H1 (cell line): Measurements from ENCODE around the gene FIG4. TPM values are rescaled to one million over a fixed set of nuclear protein-coding genes. Genes with fewer than 3 reads are reported as not detected.

ENCODE experiments used
- CTCF ChIA-PET: fragments of 300-600 bp; sonication (Branson Sonifier 250); formaldehyde crosslinking; loops from one replicate; lab custom pipeline; 2021; ENCODE audit not compliant: partially characterized antibody; lab: Charles Lee
- POLR2A ChIA-PET: fragments of 300-600 bp; sonication (Branson Sonifier 250); formaldehyde crosslinking; loops from one replicate; lab custom pipeline; 2021; ENCODE audit warnings: inconsistent platforms; ENCODE audit not compliant: partially characterized antibody; lab: Charles Lee
- DNase-seq, 2 experiments: peaks; one replicate each; pipeline versions ENCODE4 v3.0.0 to v3.0.0-alpha.2; 2010 to 2022; ENCODE audit warnings: low spot score in 2 of 2, low read depth in 1 of 2, mixed read lengths in 1 of 2
- FAIRE-seq: peaks from 2 replicates; lab custom pipeline; 2011; peaks lifted over from hg19 to GRCh38; lab: Jason Lieb, UNC
- H2AFZ ChIP-seq: 2 replicates; pipeline ENCODE4 v1.8.1; 2012; ENCODE audit warnings: low read length, inconsistent platforms
- H2AK5ac ChIP-seq: 2 replicates; pipeline ENCODE4 v1.6.1; 2013; ENCODE audit warnings: low read depth, low read length
- H2BK120ac ChIP-seq: replicated peaks from 2 replicates; pipeline ENCODE3; 2013; ENCODE audit warnings: low read depth, low read length, inconsistent platforms
- H2BK12ac ChIP-seq: 2 replicates; pipeline ENCODE4 v1.6.1; 2013; ENCODE audit warnings: low read depth, low read length
- H2BK15ac ChIP-seq: 2 replicates; pipeline ENCODE4 v1.6.1; 2013; ENCODE audit warnings: low read length
- H2BK20ac ChIP-seq: 2 replicates; pipeline ENCODE4 v1.6.1; 2013; ENCODE audit warnings: low read length
- H2BK5ac ChIP-seq: 2 replicates; pipeline ENCODE4 v1.6.1; 2013; ENCODE audit warnings: low read depth, low read length
- H3K14ac ChIP-seq: 2 replicates; pipeline ENCODE4 v1.6.1; 2013; ENCODE audit warnings: inconsistent platforms; ENCODE audit not compliant: insufficient read length
- H3K18ac ChIP-seq: 2 replicates; pipeline ENCODE4 v1.6.1; 2013; ENCODE audit warnings: low read length; ENCODE audit errors: extremely low read depth
- H3K23ac ChIP-seq: 2 replicates; pipeline ENCODE4 v1.6.1; 2013; ENCODE audit warnings: inconsistent platforms; ENCODE audit not compliant: insufficient read length
- H3K23me2 ChIP-seq: 2 replicates; pipeline ENCODE4 v1.6.1; 2013; ENCODE audit warnings: low read depth, low read length
- H3K27ac ChIP-seq: 2 replicates; pipeline ENCODE4 v1.6.1; 2011; ENCODE audit warnings: low read depth, low read length, inconsistent platforms
- H3K27me3 ChIP-seq, 4 experiments: replicated peaks in 1 of 4; 1 replicate in 1 of 4; 2 replicates in 3 of 4; pipeline versions ENCODE4 v1.6.1 to v1.8.1; 2011 to 2013; ENCODE audit warnings: low read length in 3 of 4, mild to moderate bottlenecking in 3 of 4, inconsistent platforms in 2 of 4, mixed read lengths in 2 of 4, moderate library complexity in 1 of 4; ENCODE audit not compliant: control insufficient read depth in 3 of 4, insufficient read depth in 3 of 4; ENCODE audit errors: extremely low read depth in 1 of 4
- H3K36me3 ChIP-seq, 4 experiments: 2 replicates each; pipeline versions ENCODE4 v1.6.1 to v1.8.1; 2011 to 2013; ENCODE audit warnings: mild to moderate bottlenecking in 4 of 4, low read length in 3 of 4, moderate library complexity in 2 of 4, control low read depth in 1 of 4, inconsistent platforms in 1 of 4; ENCODE audit not compliant: insufficient read depth in 4 of 4, control insufficient read depth in 2 of 4
- H3K4ac ChIP-seq: replicated peaks from 2 replicates; pipeline ENCODE3; 2013; ENCODE audit warnings: low read length, low read depth, mixed read lengths, inconsistent platforms; ENCODE audit not compliant: insufficient read length
- H3K4me1 ChIP-seq, 4 experiments: replicated peaks in 1 of 4; 1 replicate in 1 of 4; 2 replicates in 3 of 4; pipeline versions ENCODE4 v1.6.1 to v1.8.1; 2011 to 2013; ENCODE audit warnings: low read length in 3 of 4, inconsistent platforms in 2 of 4, mixed read lengths in 1 of 4; ENCODE audit not compliant: insufficient read depth in 4 of 4, control insufficient read depth in 3 of 4
- H3K4me2 ChIP-seq, 2 experiments: 2 replicates each; pipeline versions ENCODE4 v1.6.1 to v1.8.1; 2011 to 2013; ENCODE audit warnings: low read depth in 2 of 2, low read length in 2 of 2, control low read depth in 1 of 2, inconsistent platforms in 1 of 2, mild to moderate bottlenecking in 1 of 2; ENCODE audit not compliant: insufficient read depth in 1 of 2
- H3K4me3 ChIP-seq, 4 experiments: fragments of 200-600, 300-600 bp in 1 of 4; sonication (generic), shearing (Covaris generic), sonication (Bioruptor Twin) in 1 of 4; 2 replicates each; pipeline versions ENCODE4 v1.5.1 to v1.8.1; 2011 to 2016; ENCODE audit warnings: low read length in 4 of 4, low read depth in 3 of 4, control low read depth in 2 of 4, inconsistent platforms in 2 of 4, mild to moderate bottlenecking in 2 of 4, mixed read lengths in 1 of 4, moderate library complexity in 1 of 4; ENCODE audit not compliant: insufficient read depth in 2 of 4; ENCODE audit errors: extremely low read depth in 1 of 4
- H3K56ac ChIP-seq: replicated peaks from 2 replicates; pipeline ENCODE3; 2013; ENCODE audit warnings: low read depth, mild to moderate bottlenecking, mixed read lengths, low read length, inconsistent platforms; ENCODE audit not compliant: insufficient read length
- H3K79me1 ChIP-seq: 2 replicates; pipeline ENCODE4 v1.6.1; 2013; ENCODE audit warnings: low read depth, low read length, control low read depth
- H3K79me2 ChIP-seq, 2 experiments: 2 replicates each; pipeline versions ENCODE4 v1.6.1 to v1.8.1; 2012 to 2013; ENCODE audit warnings: low read length in 2 of 2, mild to moderate bottlenecking in 2 of 2, inconsistent platforms in 1 of 2; ENCODE audit not compliant: insufficient read depth in 2 of 2, control insufficient read depth in 1 of 2
- H3K9ac ChIP-seq, 4 experiments: replicated peaks in 1 of 4; 1 replicate in 1 of 4; 2 replicates in 3 of 4; pipeline versions ENCODE4 v1.6.1 to v1.8.1; 2011 to 2013; ENCODE audit warnings: low read depth in 3 of 4, low read length in 3 of 4, control low read depth in 2 of 4, mild to moderate bottlenecking in 2 of 4, moderate library complexity in 2 of 4, inconsistent platforms in 1 of 4; ENCODE audit errors: extremely low read depth in 1 of 4
- H3K9me3 ChIP-seq, 2 experiments: 2 replicates each; pipeline versions ENCODE4 v1.6.1 to v1.8.1; 2012 to 2013; ENCODE audit warnings: mild to moderate bottlenecking in 2 of 2, moderate library complexity in 2 of 2, control low read depth in 1 of 2, inconsistent platforms in 1 of 2, low read depth in 1 of 2, low read length in 1 of 2, mixed read lengths in 1 of 2; ENCODE audit not compliant: insufficient read depth in 2 of 2
- H4K20me1 ChIP-seq, 2 experiments: replicated peaks in 1 of 2; 2 replicates each; pipeline versions ENCODE3 to v1.8.1; 2011 to 2013; ENCODE audit warnings: inconsistent platforms in 2 of 2, low read length in 2 of 2, mild to moderate bottlenecking in 1 of 2; ENCODE audit not compliant: insufficient read depth in 2 of 2, control insufficient read depth in 1 of 2
- H4K5ac ChIP-seq: 2 replicates; pipeline ENCODE4 v1.6.1; 2013; ENCODE audit warnings: low read length, low read depth, mixed read lengths, inconsistent platforms; ENCODE audit not compliant: insufficient read length
- H4K8ac ChIP-seq: 2 replicates; pipeline ENCODE4 v1.8.0; 2013; ENCODE audit warnings: mild to moderate bottlenecking, moderate library complexity, low read length, inconsistent platforms; ENCODE audit not compliant: insufficient read depth; ENCODE audit errors: extremely low read depth
- H4K91ac ChIP-seq: replicated peaks from 2 replicates; pipeline ENCODE3; 2013; ENCODE audit warnings: low read length, mixed read lengths, inconsistent platforms; ENCODE audit not compliant: insufficient read length
- BRCA1 ChIP-seq: IDR thresholded peaks from 2 replicates; pipeline ENCODE4 v1.6.1; 2012; ENCODE audit warnings: low read depth, low read length, improper control_type of control experiment
- EGR1 ChIP-seq: IDR thresholded peaks from 2 replicates; pipeline ENCODE4 v1.6.1; 2011; ENCODE audit warnings: low read depth, low read length, borderline replicate concordance
- HDAC2 ChIP-seq, 2 experiments: fragments of 300-600 bp in 1 of 2; sonication (generic) in 1 of 2; IDR thresholded peaks; 2 replicates each; pipeline ENCODE4 v1.6.1; 2011 to 2012; ENCODE audit warnings: low read depth in 2 of 2, low read length in 2 of 2, mild to moderate bottlenecking in 2 of 2, moderate library complexity in 2 of 2, borderline replicate concordance in 1 of 2, inconsistent platforms in 1 of 2
- KDM4A ChIP-seq: IDR thresholded peaks from one replicate; pipeline ENCODE4 v1.7.1; 2012; ENCODE audit warnings: low read depth, mild to moderate bottlenecking, moderate library complexity, low read length, inconsistent platforms; ENCODE audit not compliant: severe bottlenecking
- POLR2A ChIP-seq, 2 experiments: IDR thresholded peaks; 1 replicate in 1 of 2; 2 replicates in 1 of 2; pipeline ENCODE4 v1.6.1; 2011; ENCODE audit warnings: low read depth in 2 of 2, low read length in 2 of 2, mild to moderate bottlenecking in 2 of 2; ENCODE audit errors: control extremely low read depth in 1 of 2
- POU5F1 ChIP-seq: IDR thresholded peaks from 2 replicates; pipeline ENCODE4 v1.6.1; 2011; ENCODE audit warnings: low read depth, mild to moderate bottlenecking, low read length, moderate library complexity
- RXRA ChIP-seq: IDR thresholded peaks from 2 replicates; pipeline ENCODE4 v1.6.1; 2011; ENCODE audit warnings: low read depth, mild to moderate bottlenecking, low read length, moderate library complexity; ENCODE audit not compliant: insufficient read depth
- SRF ChIP-seq: IDR thresholded peaks from 2 replicates; pipeline ENCODE4 v1.6.1; 2011; ENCODE audit warnings: mild to moderate bottlenecking, low read depth, low read length, moderate library complexity
- TAF1 ChIP-seq: IDR thresholded peaks from 2 replicates; pipeline ENCODE4 v1.6.1; 2011; ENCODE audit warnings: mild to moderate bottlenecking, low read depth, low read length
- TEAD4 ChIP-seq: IDR thresholded peaks from 2 replicates; pipeline ENCODE4 v1.6.1; 2012; ENCODE audit warnings: low read depth, low read length, inconsistent platforms, mixed read lengths
- YY1 ChIP-seq: IDR thresholded peaks from 2 replicates; pipeline ENCODE4 v1.6.1; 2011; ENCODE audit warnings: low read depth, mild to moderate bottlenecking, low read length
- polyA plus RNA-seq, 7 experiments: library from polyadenylated mRNA; depleted of rRNA in 3 of 7; stranded (reverse) in 5 of 7; unstranded in 2 of 7; fragments of >200 nt in 5 of 7; fragments of 200-250 nt in 2 of 7; gene quantifications; 1 replicate in 5 of 7; 2 replicates in 1 of 7; 4 replicates in 1 of 7; pipeline versions ENCODE4 v1.2.1 to v1.2.3, GENCODE V29; 2011 to 2013; ENCODE audit warnings: missing spikeins in 2 of 7, mixed read lengths in 2 of 7
- total RNA-seq: library from RNA; stranded (reverse); fragmentation: NEBNext Ultra II Directional; extraction: Animal tissue kit (Norgen Biotek cat#: 25700); gene quantifications from 2 replicates; pipeline ENCODE4 v1.2.1, GENCODE V29; 2021
- TF ChIP-seq, protein P1 (sequence below): IDR thresholded peaks from 2 replicates; pipeline ENCODE4 v1.6.1; 2012; ENCODE audit warnings: inconsistent platforms
- TF ChIP-seq, protein P2 (sequence below): IDR thresholded peaks from 2 replicates; pipeline ENCODE4 v1.6.1; 2012; ENCODE audit warnings: inconsistent platforms
- TF ChIP-seq, protein P3 (sequence below): IDR thresholded peaks from 2 replicates; pipeline ENCODE4 v1.6.1; 2012; ENCODE audit warnings: low read length, inconsistent platforms

FIG4 gene
- total and polyA plus RNA-seq, 2 of the 8 experiments (the other 6 are each of a cell fraction or from before 2014, with no cell fraction given) = 11.8 to 21.9 TPM

DNA sequence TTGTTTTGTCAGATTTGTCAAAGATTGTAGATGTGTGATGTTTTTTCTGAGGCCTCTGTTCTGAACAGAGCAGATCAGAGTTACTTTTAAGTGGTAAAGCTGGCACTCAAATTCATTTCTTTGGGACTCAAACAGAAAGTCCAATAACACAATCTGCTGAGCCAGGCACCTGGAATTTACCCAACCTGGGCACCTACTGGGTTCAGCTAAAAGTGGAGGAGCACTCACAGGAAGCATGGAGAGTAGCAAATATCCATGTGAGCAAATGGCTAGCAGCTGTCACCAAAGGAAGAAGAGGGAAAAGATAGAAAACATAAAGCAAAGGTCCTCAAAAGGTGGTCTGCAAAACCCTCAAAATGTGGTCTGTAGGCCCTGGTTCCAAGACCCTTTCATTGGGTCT is 116.8 kb downstream of the FIG4 start:
- Histone ChIP-seq H4K91ac (no peak overlapping the region), H3K79me2 (no peaks in the 10 kb centered on the region), H2AK5ac (no peak overlapping the region), H3K18ac (no peak overlapping the region), H3K14ac (no peak overlapping the region), H3K4ac (no peak overlapping the region), H3K27me3 (no peaks in the 10 kb centered on the region), H2BK20ac (no peak overlapping the region), H3K9ac (no peak overlapping the region), H3K79me1 (no peaks in the 10 kb centered on the region), H3K9me3 (no peaks in the 10 kb centered on the region), H4K20me1 (no peaks in the 10 kb centered on the region), H2BK15ac (no peak overlapping the region), H3K36me3 (no peaks in the 10 kb centered on the region), H2BK12ac (no peak overlapping the region), H4K5ac (no peak overlapping the region), H2BK5ac (0 out of 2 replicates have a peak overlapping the region, but pooled peaks have one; percentile 10), H3K23ac (no peak overlapping the region), H2AFZ (no peak overlapping the region), H3K4me2 (no peak overlapping the region), H3K27ac (no peak overlapping the region), H3K23me2 (no peaks in the 10 kb centered on the region), H2BK120ac (no peak overlapping the region), H3K4me3 (no peak overlapping the region), H4K8ac (no peak overlapping the region), H3K56ac (no peak overlapping the region), H3K4me1 (no peaks in the 10 kb centered on the region)
- DNase-seq = no peak
- POLR2A ChIA-PET = no interaction called here
- no peak for FAIRE-seq
- CTCF ChIA-PET = no interaction called here
- TF ChIP-seq KDM4A (no peak), POLR2A (IDR thresholded peaks at IDR 0.05; ENCODE audit: control extremely low read depth in 1 of 2, low read depth in 2 of 2, low read length in 2 of 2) (no peak), RXRA (no peak), HDAC2 (IDR thresholded peaks at IDR 0.05; ENCODE audit: borderline replicate concordance in 1 of 2, low read depth in 2 of 2, low read length in 2 of 2) (no peak), BRCA1 (no peak), EGR1 (no peak), TAF1 (no peak), POU5F1 (no peak), SRF (no peak), YY1 (no peak), TEAD4 (no peak)
- TF ChIP-seq, protein P1, sequence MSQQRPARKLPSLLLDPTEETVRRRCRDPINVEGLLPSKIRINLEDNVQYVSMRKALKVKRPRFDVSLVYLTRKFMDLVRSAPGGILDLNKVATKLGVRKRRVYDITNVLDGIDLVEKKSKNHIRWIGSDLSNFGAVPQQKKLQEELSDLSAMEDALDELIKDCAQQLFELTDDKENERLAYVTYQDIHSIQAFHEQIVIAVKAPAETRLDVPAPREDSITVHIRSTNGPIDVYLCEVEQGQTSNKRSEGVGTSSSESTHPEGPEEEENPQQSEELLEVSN = no peak
- TF ChIP-seq, protein P2, sequence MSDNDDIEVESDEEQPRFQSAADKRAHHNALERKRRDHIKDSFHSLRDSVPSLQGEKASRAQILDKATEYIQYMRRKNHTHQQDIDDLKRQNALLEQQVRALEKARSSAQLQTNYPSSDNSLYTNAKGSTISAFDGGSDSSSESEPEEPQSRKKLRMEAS = no peak
- TF ChIP-seq, protein P3, sequence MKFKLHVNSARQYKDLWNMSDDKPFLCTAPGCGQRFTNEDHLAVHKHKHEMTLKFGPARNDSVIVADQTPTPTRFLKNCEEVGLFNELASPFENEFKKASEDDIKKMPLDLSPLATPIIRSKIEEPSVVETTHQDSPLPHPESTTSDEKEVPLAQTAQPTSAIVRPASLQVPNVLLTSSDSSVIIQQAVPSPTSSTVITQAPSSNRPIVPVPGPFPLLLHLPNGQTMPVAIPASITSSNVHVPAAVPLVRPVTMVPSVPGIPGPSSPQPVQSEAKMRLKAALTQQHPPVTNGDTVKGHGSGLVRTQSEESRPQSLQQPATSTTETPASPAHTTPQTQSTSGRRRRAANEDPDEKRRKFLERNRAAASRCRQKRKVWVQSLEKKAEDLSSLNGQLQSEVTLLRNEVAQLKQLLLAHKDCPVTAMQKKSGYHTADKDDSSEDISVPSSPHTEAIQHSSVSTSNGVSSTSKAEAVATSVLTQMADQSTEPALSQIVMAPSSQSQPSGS = no peak
